Activated CD4-positive, alpha-beta T cell treated with anti-CD3 and anti-CD28 coated beads, Interleukin-2, amount 10 ng/mL, durations not matched to agents 24 days and 14 days (primary cell): ENCODE results near the gene NPAS2. TPM values are rescaled to one million over a fixed set of nuclear protein-coding genes. Genes with fewer than 3 reads are reported as not detected.

ENCODE experiments used
- DNase-seq: peaks from one replicate; pipeline ENCODE4 v3.0.0; 2022
- H3K27ac Mint-ChIP-seq: one replicate; pipeline ENCODE4 v1.8.0; 2022; ENCODE audit warnings: mild to moderate bottlenecking, mixed read lengths
- H3K27me3 Mint-ChIP-seq: one replicate; pipeline ENCODE4 v1.8.0; 2022; ENCODE audit warnings: mixed read lengths
- H3K36me3 Mint-ChIP-seq: one replicate; pipeline ENCODE4 v1.8.0; 2022; ENCODE audit warnings: low read depth, mild to moderate bottlenecking, mixed read lengths
- H3K4me1 Mint-ChIP-seq: one replicate; pipeline ENCODE4 v1.8.0; 2021; ENCODE audit warnings: mixed read lengths
- H3K4me3 Mint-ChIP-seq: one replicate; pipeline ENCODE4 v1.8.0; 2022; ENCODE audit warnings: mild to moderate bottlenecking, moderate library complexity, mixed read lengths
- H3K9me3 Mint-ChIP-seq: one replicate; pipeline ENCODE4 v1.8.0; 2021; ENCODE audit warnings: mixed read lengths
- intact Hi-C: fragments of 100-400 bp; cut with micrococcal nuclease; formaldehyde crosslinking; loops from one replicate; pipeline ENCODE4 v1.15.1; 2023
- total RNA-seq: library from RNA; stranded (reverse); gene quantifications from 2 replicates; pipeline ENCODE4 v1.2.3, GENCODE V29; 2022

Gene NPAS2
- total RNA-seq, 1 donor from 2014 or later: 9.1 TPM

DNA sequence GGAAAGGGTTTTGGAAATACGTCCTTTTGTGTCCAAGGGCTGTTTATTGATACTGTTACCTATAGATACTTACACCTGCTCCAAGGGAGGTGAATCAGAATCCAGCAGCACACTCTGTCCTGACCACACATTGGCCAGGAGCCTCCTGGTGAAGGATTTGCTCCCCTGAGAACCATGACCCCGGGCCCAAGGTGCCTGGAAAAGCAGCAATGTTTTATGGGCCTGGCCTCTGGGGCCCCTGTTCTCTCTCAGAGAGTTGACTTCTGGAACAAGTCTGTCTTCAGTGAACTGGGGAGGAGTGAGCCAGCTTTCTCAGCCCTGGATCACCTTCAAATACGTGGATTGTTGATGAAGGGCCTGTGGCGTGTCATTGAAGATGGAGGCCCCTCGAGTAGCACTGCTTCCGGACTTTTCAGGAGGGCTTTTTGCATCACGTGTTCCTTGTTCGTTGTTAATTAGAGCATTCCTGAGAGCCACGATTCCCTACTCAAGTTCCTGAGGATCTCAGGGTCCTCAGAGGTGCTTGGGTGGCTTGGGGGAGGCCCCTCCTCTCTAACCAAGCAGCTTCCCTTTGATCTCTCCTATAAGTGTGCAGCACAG is 103.6 kb downstream of the NPAS2 start:
- intact Hi-C loops: no loop called here
- DNase-seq: no peak

GRCh38 chr2:100924122-100924519 is 104.2 kb downstream of the NPAS2 start:
- no peak overlapping the region for H3K4me3 Mint-ChIP-seq
- H3K4me1 Mint-ChIP-seq: peaks cover 3% of the 10 kb centered on the region
- no peaks in the 10 kb centered on the region for H3K36me3 Mint-ChIP-seq
- peak overlapping the region; percentile 77 for H3K27ac Mint-ChIP-seq
- intact Hi-C loops: no loop called here
- DNase-seq: no peak
- H3K9me3 Mint-ChIP-seq: no peaks in the 10 kb centered on the region
- H3K27me3 Mint-ChIP-seq: no peaks in the 10 kb centered on the region

More for the DNA sequence above, 103.6 kb downstream of the NPAS2 start:
- Mint-ChIP-seq H3K27me3 (no peaks in the 10 kb centered on the region), H3K36me3 (no peaks in the 10 kb centered on the region), H3K4me3 (no peak overlapping the region), H3K27ac (no peak overlapping the region), H3K9me3 (no peaks in the 10 kb centered on the region), H3K4me1 (peaks cover 4% of the 10 kb centered on the region)

- Mint-ChIP-seq H3K27me3 (no peaks in the 10 kb centered on the region), H3K27ac (peak overlapping the region; percentile 77), H3K4me1 (peaks cover 3% of the 10 kb centered on the region), H3K4me3 (peak overlapping the region; percentile 29), H3K36me3 (no peaks in the 10 kb centered on the region), H3K9me3 (no peaks in the 10 kb centered on the region)
- intact Hi-C loops: no loop called here
- DNase-seq: peak; percentile 64
These were observed 104.8 kb downstream of the NPAS2 start for GRCh38 chr2:100924520-100925451.

DNA sequence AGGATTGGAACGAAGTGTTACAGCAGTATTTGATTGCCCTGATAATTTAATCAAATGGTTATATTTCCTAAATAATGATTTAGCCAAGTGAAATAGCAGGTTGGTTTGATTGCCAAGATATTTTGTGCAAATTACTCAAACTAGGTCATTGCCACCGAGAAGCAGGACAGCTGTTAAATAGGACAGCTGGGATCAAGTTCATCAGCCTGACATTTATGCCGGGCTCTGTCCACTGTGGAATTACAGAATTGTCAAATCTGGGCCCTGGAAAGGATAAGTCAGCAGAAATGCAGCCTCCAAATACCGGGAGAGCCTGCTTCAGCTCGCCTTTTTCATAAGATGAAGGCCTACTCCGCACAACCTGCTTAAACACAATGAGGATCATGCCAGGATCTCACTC is 108.3 kb downstream of the NPAS2 start:
- no peak overlapping the region for H3K27ac Mint-ChIP-seq
- H3K4me3 Mint-ChIP-seq: no peak overlapping the region
- peaks cover 3% of the 10 kb centered on the region for H3K4me1 Mint-ChIP-seq
- no peaks in the 10 kb centered on the region for H3K36me3 Mint-ChIP-seq
- no peak for DNase-seq
- intact Hi-C loops: no loop called here
- no peaks in the 10 kb centered on the region for H3K27me3 Mint-ChIP-seq
- no peaks in the 10 kb centered on the region for H3K9me3 Mint-ChIP-seq

DNA sequence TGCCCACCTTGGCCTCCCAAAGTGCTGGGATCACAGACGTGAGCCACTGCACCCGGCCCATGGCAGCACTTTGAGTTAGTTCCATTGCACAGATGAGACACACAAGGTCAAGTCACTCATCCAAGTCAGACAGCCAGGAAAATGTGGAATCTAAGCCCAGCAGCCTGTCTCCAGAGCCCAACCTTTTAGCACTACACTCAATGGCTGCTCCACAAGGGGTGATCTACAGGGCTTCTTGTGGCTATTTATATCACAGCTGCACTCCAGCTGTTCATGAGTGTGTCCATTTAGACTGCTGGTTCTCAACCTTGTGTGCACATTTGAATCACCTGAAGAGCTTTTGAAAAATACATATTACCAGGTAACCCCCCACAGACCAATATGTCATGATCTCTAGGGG is 109.2 kb downstream of the NPAS2 start:
- intact Hi-C loops: no loop called here
- Mint-ChIP-seq H3K27me3 (no peaks in the 10 kb centered on the region), H3K9me3 (no peaks in the 10 kb centered on the region), H3K4me3 (no peak overlapping the region), H3K27ac (no peak overlapping the region), H3K36me3 (no peaks in the 10 kb centered on the region), H3K4me1 (peaks cover 3% of the 10 kb centered on the region)
- no peak for DNase-seq

DNA sequence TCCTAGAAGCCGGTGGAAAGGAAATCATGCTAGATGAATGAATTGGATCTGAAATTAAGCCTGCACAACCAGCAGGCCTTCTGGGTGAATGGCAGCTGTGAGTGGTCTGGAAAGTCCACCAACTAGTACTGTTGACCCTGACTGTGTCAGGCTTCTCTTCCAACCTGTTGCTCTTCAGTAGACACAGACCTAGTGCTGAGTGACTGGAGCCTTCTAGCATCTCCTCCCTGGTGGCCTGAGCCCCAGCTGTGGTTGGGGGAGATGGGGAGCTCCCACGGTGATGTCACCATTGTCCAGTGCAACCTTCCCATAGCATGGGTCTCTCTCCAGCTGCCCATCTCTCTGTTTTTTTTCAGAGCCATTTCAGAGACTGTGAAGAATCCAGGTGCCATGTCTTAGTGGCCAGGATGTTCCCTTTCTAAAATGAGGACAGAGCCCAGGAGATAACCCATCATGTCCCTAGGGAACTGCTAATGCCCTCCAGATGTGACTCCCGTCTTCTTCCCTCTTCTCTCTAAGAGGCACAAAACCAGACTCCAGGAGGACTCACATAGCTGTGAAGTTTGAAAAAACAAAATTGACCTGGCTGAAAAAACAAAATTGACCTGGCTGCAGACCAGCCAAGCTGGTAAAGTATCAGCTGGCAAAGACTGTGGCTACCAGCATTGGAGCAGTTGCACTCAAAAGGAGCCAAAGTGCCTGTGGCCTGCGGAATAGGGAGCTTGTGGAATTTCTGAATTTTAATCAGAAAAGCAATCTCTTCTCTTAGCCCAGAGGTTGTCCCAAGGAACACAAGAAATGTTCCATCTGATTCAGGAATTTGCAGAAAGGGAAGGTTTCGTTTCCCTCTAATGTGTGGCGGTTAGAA is 114.8 kb downstream of the NPAS2 start:
- H3K4me1 Mint-ChIP-seq: peaks cover 3% of the 10 kb centered on the region
- intact Hi-C loops: no loop called here
- no peak for DNase-seq
- no peaks in the 10 kb centered on the region for H3K9me3 Mint-ChIP-seq
- H3K27me3 Mint-ChIP-seq: no peaks in the 10 kb centered on the region
- H3K27ac Mint-ChIP-seq: no peak overlapping the region
- H3K36me3 Mint-ChIP-seq: peaks cover 1% of the 10 kb centered on the region
- H3K4me3 Mint-ChIP-seq: no peak overlapping the region

- Mint-ChIP-seq H3K27me3 (no peaks in the 10 kb centered on the region), H3K4me1 (peaks cover 6% of the 10 kb centered on the region), H3K36me3 (peaks cover 1% of the 10 kb centered on the region), H3K9me3 (no peaks in the 10 kb centered on the region), H3K27ac (no peak overlapping the region), H3K4me3 (no peak overlapping the region)
- no peak for DNase-seq
- intact Hi-C loops: no loop called here
These were observed 115.4 kb downstream of the NPAS2 start for GRCh38 chr2:100935372-100935752.

- H3K27ac Mint-ChIP-seq: no peak overlapping the region
- H3K4me3 Mint-ChIP-seq: no peak overlapping the region
- H3K9me3 Mint-ChIP-seq: no peaks in the 10 kb centered on the region
- peaks cover 1% of the 10 kb centered on the region for H3K36me3 Mint-ChIP-seq
- H3K4me1 Mint-ChIP-seq: peaks cover 15% of the 10 kb centered on the region
- no peaks in the 10 kb centered on the region for H3K27me3 Mint-ChIP-seq
- DNase-seq: no peak
- intact Hi-C loops: no loop called here
These were observed 116.3 kb downstream of the NPAS2 start for GRCh38 chr2:100936070-100936741.

GRCh38 chr2:100936972-100937542 is 117.1 kb downstream of the NPAS2 start:
- intact Hi-C loops: no loop called here
- Mint-ChIP-seq H3K4me3 (no peak overlapping the region), H3K9me3 (no peaks in the 10 kb centered on the region), H3K27me3 (no peaks in the 10 kb centered on the region), H3K27ac (no peak overlapping the region), H3K36me3 (peaks cover 1% of the 10 kb centered on the region), H3K4me1 (peaks cover 23% of the 10 kb centered on the region)
- DNase-seq: no peak

DNA sequence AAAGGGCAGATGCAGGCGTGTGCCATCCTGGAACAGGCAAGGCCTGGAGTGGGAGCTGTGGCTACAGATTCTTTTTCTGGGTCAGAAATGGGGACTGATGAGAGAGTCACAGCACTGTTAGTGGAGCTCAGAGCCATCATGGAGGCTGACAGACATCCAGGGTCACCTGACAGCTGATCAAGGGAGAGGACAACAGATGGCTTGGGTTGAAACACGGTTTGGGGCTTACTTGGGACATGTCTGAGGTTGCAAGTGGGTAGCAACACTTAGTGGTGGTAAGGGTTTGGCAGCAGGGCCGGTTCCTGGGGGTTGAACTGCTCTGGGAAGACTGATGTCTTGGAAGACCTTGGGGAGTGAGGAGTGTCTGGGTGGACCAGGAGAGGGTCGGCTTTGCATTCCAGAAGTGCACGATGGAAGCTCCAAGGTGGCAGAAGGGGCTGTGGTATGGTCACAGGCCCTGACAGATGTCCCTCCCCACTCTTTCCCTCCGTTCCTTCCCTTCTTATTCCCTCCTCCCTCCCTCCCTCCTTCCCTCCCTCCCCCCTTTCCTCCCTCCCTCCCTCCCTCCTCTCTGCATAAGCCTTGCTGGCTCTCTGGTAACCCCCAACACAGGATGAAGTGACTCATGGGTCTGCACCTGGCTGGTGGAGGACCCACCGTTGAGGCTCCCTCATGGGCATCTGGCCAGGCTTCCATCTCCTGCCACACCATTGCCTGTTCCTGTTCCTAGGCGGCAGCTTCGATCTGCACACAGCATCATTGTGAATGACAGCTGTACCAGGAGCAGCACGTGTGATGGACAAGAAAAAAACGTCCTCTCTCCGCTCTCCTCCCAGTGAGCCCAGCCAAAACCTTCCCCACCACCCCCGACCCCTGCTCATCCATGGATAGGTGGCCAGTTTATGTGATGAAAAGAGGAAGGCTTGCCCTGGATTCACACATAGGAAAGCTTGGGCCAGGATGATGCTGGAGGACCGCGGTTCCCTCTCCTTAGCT is 118.4 kb downstream of the NPAS2 start:
- no peaks in the 10 kb centered on the region for H3K9me3 Mint-ChIP-seq
- H3K36me3 Mint-ChIP-seq: peaks cover 1% of the 10 kb centered on the region
- no peak for DNase-seq
- intact Hi-C loops: no loop called here
- no peak overlapping the region for H3K27ac Mint-ChIP-seq
- H3K4me1 Mint-ChIP-seq: peaks cover 23% of the 10 kb centered on the region
- no peak overlapping the region for H3K4me3 Mint-ChIP-seq
- H3K27me3 Mint-ChIP-seq: no peaks in the 10 kb centered on the region

DNA sequence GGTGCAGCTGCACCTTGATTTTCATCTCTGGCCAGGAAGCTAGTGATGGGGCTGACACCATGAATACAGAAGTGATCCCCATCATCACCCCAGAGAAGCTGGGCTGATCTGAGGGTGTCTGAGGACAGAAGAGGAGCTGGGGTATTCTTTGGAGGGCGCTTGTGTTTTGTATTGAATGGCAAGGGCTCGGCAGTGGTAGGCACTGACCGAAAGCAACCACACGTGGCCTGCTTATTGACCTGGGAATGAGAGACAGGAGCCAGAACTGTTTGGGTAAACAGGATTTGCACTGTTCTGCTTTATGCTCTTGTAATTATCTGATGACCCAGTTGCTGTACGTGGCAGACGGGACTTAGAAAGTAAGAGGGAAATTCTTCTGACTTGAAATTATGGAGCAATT is 119.5 kb downstream of the NPAS2 start:
- Mint-ChIP-seq H3K27ac (no peak overlapping the region), H3K4me1 (peaks cover 23% of the 10 kb centered on the region), H3K9me3 (no peaks in the 10 kb centered on the region), H3K36me3 (peaks cover 1% of the 10 kb centered on the region), H3K4me3 (no peak overlapping the region), H3K27me3 (no peaks in the 10 kb centered on the region)
- DNase-seq: no peak
- intact Hi-C loops: no loop called here

DNA sequence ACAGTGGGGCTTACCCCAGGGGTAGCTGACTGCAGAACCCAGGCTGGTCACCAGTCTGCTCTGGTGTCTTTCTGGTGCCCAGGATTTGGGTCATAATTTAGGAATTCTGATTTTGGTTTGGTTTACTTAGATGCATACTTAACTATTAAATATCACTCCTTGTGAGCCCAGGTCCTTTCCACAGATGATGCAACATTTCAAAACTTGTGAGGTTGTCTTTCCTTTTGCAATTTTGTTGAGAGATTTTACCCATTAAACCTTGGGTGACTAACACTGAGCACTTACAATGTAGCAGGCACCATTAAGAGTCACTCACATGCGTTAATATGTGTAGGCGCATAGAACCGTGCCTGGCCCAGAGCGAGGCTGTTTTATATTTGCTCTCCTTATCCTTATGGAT is 120.3 kb downstream of the NPAS2 start:
- intact Hi-C loops: no loop called here

More for the DNA sequence above, 120.3 kb downstream of the NPAS2 start:
- DNase-seq: no peak
- H3K27ac Mint-ChIP-seq: peak overlapping the region; percentile 76
- H3K4me1 Mint-ChIP-seq: peaks cover 23% of the 10 kb centered on the region
- no peaks in the 10 kb centered on the region for H3K27me3 Mint-ChIP-seq
- H3K4me3 Mint-ChIP-seq: no peak overlapping the region
- no peaks in the 10 kb centered on the region for H3K36me3 Mint-ChIP-seq
- no peaks in the 10 kb centered on the region for H3K9me3 Mint-ChIP-seq
